ENCODE data around the gene MRPS14.

The MRPS14 gene

GRCh38 chr1:175036476-175036875 is 13.3 kb upstream of the MRPS14 start:
- H3K9me2 ChIP-seq (replicated peaks; ENCODE audit: control insufficient read depth, low read length): no peaks in the 10 kb centered on the region
- H3K4me3 ChIP-seq (ENCODE audit: low read length): no peak overlapping the region
- H3K4me1 ChIP-seq (ENCODE audit: control insufficient read depth, low read length): no peaks in the 10 kb centered on the region
- no peak for TF ChIP-seq EZH2phosphoT487 (IDR thresholded peaks at IDR 0.05; ENCODE audit: borderline replicate concordance, low read length)
- TF ChIP-seq, protein P1, sequence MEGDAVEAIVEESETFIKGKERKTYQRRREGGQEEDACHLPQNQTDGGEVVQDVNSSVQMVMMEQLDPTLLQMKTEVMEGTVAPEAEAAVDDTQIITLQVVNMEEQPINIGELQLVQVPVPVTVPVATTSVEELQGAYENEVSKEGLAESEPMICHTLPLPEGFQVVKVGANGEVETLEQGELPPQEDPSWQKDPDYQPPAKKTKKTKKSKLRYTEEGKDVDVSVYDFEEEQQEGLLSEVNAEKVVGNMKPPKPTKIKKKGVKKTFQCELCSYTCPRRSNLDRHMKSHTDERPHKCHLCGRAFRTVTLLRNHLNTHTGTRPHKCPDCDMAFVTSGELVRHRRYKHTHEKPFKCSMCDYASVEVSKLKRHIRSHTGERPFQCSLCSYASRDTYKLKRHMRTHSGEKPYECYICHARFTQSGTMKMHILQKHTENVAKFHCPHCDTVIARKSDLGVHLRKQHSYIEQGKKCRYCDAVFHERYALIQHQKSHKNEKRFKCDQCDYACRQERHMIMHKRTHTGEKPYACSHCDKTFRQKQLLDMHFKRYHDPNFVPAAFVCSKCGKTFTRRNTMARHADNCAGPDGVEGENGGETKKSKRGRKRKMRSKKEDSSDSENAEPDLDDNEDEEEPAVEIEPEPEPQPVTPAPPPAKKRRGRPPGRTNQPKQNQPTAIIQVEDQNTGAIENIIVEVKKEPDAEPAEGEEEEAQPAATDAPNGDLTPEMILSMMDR (IDR thresholded peaks at IDR 0.05; ENCODE audit: low read depth, low read length, poor library complexity, severe bottlenecking): no peak
- H3K27ac ChIP-seq (ENCODE audit: low read depth, low read length): no peak overlapping the region
- no peaks in the 10 kb centered on the region for H4K20me1 ChIP-seq (ENCODE audit: control insufficient read depth, insufficient read depth, low read depth, low read length)
- H3K9me3 ChIP-seq (ENCODE audit: control insufficient read depth, insufficient read depth, low read length): no peaks in the 10 kb centered on the region
- H3K27me3 ChIP-seq (ENCODE audit: control insufficient read depth, low read length): peaks cover 46% of the 10 kb centered on the region
- H3F3A ChIP-seq (ENCODE audit: control insufficient read depth, insufficient read depth): no peaks in the 10 kb centered on the region
- H3K36me3 ChIP-seq (ENCODE audit: control insufficient read depth, low read length): no peaks in the 10 kb centered on the region
- no peaks in the 10 kb centered on the region for H3K79me2 ChIP-seq (ENCODE audit: control insufficient read depth, low read length)
- H3K4me2 ChIP-seq (ENCODE audit: low read length): no peak overlapping the region

DNA sequence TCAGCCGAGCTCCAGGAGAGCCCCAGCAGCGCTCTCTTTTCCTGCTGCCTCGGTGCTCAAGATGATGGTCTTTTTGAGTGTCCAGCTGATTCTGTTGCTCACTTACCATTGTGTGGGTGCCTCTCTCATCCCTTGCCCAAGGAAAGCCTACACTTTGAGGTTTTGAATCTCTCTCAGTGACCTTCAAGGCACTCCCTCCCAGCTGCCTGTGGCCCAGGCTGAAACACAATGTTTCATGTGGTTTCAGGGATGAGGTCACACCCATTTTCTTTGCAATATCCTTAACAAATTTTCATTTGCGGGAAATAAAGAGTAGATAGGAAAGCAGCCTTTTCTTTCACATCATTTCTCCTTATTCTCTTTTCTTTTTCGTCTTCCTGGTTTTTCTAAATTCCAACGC is 12.6 kb upstream of the MRPS14 start:
- TF ChIP-seq EZH2phosphoT487 (IDR thresholded peaks at IDR 0.05; ENCODE audit: borderline replicate concordance, low read length): no peak
- TF ChIP-seq, protein P1 (IDR thresholded peaks at IDR 0.05; ENCODE audit: low read depth, low read length, poor library complexity, severe bottlenecking): no peak

DNA sequence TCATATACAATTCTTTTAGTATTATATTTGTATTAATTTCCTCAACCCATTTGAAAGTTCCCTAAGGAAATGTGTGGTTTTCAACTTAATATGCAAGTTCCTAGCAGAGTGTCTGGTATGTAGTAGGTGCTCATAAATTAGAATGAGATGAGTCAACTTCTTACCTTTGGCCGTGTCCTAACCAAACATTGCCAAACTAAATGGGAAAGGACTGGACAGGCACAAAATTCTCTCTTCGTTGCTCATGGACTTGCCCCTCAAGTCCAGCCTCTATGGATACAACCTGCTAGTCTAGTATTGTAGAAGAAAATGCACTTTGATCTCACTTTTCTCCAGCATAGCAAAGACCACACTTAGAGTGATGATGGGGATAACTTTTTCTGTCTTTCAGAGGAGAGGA is 11.6 kb upstream of the MRPS14 start:
- H3K9me3 ChIP-seq (ENCODE audit: control insufficient read depth, insufficient read depth, low read length): no peaks in the 10 kb centered on the region
- H3K4me3 ChIP-seq (ENCODE audit: low read length): no peak overlapping the region
- H3K79me2 ChIP-seq (ENCODE audit: control insufficient read depth, low read length): no peaks in the 10 kb centered on the region
- no peak overlapping the region for H3K4me2 ChIP-seq (ENCODE audit: low read length)
- H3K27ac ChIP-seq (ENCODE audit: low read depth, low read length): no peak overlapping the region
- H3K27me3 ChIP-seq (ENCODE audit: control insufficient read depth, low read length): peaks cover 41% of the 10 kb centered on the region
- TF ChIP-seq, protein P1 (IDR thresholded peaks at IDR 0.05; ENCODE audit: low read depth, low read length, poor library complexity, severe bottlenecking): no peak
- TF ChIP-seq EZH2phosphoT487 (IDR thresholded peaks at IDR 0.05; ENCODE audit: borderline replicate concordance, low read length): no peak
- H3F3A ChIP-seq (ENCODE audit: control insufficient read depth, insufficient read depth): no peaks in the 10 kb centered on the region
- H4K20me1 ChIP-seq (ENCODE audit: control insufficient read depth, insufficient read depth, low read depth, low read length): no peaks in the 10 kb centered on the region
- no peaks in the 10 kb centered on the region for H3K9me2 ChIP-seq (replicated peaks; ENCODE audit: control insufficient read depth, low read length)
- no peaks in the 10 kb centered on the region for H3K36me3 ChIP-seq (ENCODE audit: control insufficient read depth, low read length)
- no peaks in the 10 kb centered on the region for H3K4me1 ChIP-seq (ENCODE audit: control insufficient read depth, low read length)

More for the DNA sequence above, 12.6 kb upstream of the MRPS14 start:
- Histone ChIP-seq H3K4me2 (ENCODE audit: low read length) (no peak overlapping the region), H3K27me3 (ENCODE audit: control insufficient read depth, low read length) (peaks cover 46% of the 10 kb centered on the region), H3K4me3 (ENCODE audit: low read length) (no peak overlapping the region), H4K20me1 (ENCODE audit: control insufficient read depth, insufficient read depth, low read depth, low read length) (no peaks in the 10 kb centered on the region), H3K79me2 (ENCODE audit: control insufficient read depth, low read length) (no peaks in the 10 kb centered on the region), H3K36me3 (ENCODE audit: control insufficient read depth, low read length) (no peaks in the 10 kb centered on the region), H3F3A (ENCODE audit: control insufficient read depth, insufficient read depth) (no peaks in the 10 kb centered on the region), H3K9me2 (replicated peaks; ENCODE audit: control insufficient read depth, low read length) (no peaks in the 10 kb centered on the region), H3K9me3 (ENCODE audit: control insufficient read depth, insufficient read depth, low read length) (no peaks in the 10 kb centered on the region), H3K4me1 (ENCODE audit: control insufficient read depth, low read length) (no peaks in the 10 kb centered on the region), H3K27ac (ENCODE audit: low read depth, low read length) (no peak overlapping the region)
